Measurements from ENCODE around the gene THADA.

THADA gene

DNA sequence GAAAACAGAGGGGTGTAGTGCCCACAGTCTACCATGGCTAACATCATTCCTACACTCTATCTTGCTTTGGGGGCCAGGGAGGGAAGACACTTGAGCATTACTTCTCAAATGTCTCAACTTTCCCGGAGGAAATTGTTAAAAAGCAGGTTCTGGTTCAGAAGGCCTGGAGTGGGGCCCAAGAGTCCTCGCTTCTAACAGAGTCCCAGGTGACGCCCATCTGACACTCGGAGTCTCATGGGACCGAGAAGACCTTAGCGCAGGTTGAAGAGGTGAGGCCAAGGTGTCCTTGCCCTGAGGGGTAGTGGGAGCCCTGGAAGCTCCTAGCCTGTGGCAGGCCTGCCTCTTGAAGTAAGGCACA, 409.5 kb downstream of the THADA start:
- TF ChIP-seq, protein P1, sequence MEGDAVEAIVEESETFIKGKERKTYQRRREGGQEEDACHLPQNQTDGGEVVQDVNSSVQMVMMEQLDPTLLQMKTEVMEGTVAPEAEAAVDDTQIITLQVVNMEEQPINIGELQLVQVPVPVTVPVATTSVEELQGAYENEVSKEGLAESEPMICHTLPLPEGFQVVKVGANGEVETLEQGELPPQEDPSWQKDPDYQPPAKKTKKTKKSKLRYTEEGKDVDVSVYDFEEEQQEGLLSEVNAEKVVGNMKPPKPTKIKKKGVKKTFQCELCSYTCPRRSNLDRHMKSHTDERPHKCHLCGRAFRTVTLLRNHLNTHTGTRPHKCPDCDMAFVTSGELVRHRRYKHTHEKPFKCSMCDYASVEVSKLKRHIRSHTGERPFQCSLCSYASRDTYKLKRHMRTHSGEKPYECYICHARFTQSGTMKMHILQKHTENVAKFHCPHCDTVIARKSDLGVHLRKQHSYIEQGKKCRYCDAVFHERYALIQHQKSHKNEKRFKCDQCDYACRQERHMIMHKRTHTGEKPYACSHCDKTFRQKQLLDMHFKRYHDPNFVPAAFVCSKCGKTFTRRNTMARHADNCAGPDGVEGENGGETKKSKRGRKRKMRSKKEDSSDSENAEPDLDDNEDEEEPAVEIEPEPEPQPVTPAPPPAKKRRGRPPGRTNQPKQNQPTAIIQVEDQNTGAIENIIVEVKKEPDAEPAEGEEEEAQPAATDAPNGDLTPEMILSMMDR (IDR thresholded peaks at IDR 0.05; ENCODE audit: extremely low read depth, missing control alignments) = no peak
- DNase-seq (ENCODE audit: low spot score) = no peak

DNA sequence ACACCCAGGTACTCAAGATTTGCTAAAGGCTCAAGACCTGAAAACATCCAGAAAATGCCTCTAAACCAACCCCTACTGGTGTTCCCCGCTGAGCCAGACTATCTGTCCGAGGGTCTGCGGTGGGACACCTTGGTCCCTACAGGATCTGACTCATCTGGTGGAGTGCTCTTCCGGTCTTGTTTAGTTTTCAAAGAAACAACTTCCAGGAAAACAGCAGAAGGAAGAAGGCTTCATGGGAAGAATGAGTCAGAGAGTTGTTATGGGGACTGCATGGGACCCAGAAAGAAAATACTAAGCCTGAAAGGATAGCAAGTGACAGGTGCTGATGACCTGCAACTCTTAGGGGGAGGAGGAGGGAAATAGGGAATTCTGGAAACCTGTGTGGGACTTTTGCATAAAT, 410.7 kb downstream of the THADA start:
- TF ChIP-seq, protein P1 (IDR thresholded peaks at IDR 0.05; ENCODE audit: extremely low read depth, missing control alignments) = no peak
- no peak for DNase-seq (ENCODE audit: low spot score)

DNA sequence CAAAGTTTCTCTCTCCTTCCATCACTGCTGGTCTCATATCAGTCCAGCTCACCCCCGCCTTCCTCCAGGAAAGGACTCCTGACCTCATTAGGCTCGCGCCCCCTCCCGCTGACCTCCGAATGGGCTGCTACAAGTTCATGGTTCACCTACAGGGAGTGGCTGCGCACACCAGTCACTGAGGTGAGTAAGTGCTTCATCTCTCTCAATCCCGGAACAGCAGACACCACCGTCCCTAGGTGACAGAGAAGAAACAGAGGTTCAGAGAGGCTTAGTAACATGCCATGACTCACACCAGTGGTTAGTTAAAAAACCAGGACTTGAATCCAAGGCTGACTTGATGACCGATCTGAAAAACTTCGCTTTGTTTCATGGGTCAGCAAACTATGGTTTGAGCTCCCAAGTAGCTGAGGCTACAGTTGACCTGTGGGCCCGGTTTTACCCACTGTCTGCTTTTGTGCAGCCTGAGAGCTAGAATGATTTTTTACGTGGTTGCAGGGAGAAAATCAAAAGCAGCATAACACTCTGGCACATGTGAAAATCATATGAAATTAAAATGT, 411.4 kb downstream of the THADA start:
- TF ChIP-seq, protein P1 (IDR thresholded peaks at IDR 0.05; ENCODE audit: extremely low read depth, missing control alignments) = no peak
- no peak for DNase-seq (ENCODE audit: low spot score)

DNA sequence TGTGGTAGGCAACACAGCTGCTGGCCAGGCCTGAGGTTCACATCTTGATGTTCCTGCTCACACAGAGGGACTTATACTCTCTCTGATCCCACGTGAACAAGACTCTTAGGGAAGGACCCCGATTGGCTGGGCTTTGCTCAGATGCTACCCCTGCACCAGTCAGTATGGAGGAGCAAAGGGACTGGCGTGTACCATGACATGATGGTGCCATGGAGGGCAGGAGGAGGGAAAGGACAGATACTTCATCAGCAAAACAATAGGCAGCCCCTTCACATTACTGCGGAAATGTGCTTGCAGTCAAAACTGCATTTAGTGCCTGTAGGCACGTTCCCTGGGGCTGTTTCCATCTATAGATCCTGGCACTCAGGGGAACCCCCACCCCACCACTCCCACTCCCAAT, 412.1 kb downstream of the THADA start:
- TF ChIP-seq, protein P1 (IDR thresholded peaks at IDR 0.05; ENCODE audit: extremely low read depth, missing control alignments) = no peak
- DNase-seq (ENCODE audit: low spot score) = no peak

DNA sequence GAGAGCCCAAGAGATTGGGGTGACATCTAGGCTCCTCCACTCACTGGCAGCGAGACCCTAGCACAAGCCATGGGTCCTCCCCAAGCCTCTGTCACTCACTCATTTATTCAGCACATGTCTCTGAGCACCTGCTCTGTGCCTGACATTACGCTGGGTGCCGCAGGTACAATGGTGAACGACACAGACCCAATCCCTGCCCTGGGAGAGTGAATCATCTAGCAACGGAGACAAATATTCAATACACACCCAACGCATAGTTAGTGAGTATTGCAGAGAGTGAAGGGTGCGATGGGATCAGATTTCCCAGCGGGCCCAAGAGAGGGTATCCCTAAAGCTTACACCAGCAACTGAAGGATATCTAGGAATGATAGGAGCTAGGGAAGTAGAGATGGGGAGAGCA, 414.9 kb downstream of the THADA start:
- DNase-seq (ENCODE audit: low spot score) = no peak
- TF ChIP-seq, protein P1 (IDR thresholded peaks at IDR 0.05; ENCODE audit: extremely low read depth, missing control alignments) = no peak
